Activated naive CD4-positive, alpha-beta T cell (primary cell): ENCODE results near the gene AHRR.
"Not testable (repeated sequence)": the region's sequence is repeated elsewhere in the genome, so short reads cannot be mapped to it uniquely, and the experiment has no call there.

Experiments
- DNase-seq, 4 experiments: peaks; one replicate each; lab custom pipeline; 2025; lab: John Stamatoyannopoulos, UW

The AHRR gene

DNA sequence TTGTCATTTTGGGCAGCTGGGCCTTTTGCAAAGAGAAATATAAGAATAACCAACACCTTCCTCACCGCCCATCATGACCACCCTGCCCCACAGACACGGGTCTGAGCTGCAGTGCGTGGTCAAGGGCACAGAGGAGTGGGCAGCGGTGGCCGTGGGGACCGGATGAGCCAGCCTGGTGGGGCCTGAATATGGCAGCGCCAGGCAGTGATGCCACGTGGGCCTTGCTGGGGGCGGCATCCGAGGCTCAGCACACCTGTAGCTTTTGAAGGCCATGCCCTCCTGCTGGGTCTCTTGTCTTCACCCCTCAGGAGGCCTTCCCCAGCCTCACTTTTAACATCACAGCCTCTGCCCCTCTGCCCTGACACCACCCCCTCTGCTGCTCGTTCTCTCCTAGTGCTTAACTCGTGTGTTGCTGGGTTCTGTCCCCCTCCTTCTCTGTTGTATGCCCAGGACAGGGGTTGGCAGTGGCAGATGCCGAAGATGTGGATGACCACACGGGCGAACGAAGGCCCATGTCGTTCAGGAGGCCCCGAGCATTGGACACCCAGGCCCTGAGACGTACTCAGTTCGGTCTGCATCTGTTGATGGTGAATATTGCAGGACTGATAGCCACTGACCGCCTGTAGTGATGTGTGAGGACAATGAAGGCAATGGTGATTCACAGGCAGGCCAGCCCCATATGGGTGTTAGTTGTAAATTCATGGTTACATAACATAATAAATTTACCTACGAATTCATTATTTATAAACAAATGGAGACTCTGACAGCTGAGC is 46.0 kb downstream of the AHRR start:
- no peak for DNase-seq

DNA sequence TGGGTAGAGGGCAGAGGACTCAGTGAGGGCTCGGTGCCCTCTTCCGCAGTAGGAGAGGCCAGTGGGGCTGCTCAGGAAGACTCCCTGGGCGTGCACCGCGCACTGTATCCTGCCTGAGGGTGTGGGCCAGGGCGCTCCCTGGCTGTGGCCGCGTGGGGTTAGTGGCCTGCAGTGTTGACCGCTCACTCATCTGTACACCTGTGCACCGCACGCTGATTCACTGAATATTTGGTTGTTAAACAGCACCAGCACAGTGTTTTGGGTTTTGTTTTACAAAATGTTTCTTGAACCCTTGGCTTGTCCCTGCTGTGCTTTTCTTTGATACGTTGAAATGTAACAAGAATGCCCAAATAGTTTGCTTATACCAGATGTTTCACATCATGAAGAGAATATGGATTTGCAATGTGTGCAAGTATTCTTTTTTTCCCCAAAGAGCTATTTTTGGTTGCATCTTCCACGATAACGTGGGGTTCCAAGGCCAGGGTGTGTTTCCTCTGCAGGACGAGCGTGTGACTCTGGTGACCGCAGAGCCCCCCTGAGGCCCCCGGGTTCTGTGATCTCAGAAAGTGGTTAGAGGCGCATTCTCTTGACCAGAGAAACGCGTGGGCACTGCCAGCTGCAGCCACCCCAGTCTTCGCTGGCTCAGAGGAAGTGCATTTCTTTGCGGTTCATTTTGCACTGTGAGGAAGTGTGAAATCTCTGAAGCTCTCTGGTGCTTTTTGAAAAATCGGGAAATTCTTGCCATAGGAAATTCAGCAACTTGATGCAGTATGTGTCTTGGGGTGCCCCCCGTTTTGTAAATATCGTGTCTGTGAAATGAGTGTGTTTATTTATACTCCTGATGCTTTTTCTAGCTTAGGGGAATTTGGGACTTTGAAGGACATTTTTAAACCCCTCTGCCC is 46.9 kb downstream of the AHRR start:
- no peak for DNase-seq

DNA sequence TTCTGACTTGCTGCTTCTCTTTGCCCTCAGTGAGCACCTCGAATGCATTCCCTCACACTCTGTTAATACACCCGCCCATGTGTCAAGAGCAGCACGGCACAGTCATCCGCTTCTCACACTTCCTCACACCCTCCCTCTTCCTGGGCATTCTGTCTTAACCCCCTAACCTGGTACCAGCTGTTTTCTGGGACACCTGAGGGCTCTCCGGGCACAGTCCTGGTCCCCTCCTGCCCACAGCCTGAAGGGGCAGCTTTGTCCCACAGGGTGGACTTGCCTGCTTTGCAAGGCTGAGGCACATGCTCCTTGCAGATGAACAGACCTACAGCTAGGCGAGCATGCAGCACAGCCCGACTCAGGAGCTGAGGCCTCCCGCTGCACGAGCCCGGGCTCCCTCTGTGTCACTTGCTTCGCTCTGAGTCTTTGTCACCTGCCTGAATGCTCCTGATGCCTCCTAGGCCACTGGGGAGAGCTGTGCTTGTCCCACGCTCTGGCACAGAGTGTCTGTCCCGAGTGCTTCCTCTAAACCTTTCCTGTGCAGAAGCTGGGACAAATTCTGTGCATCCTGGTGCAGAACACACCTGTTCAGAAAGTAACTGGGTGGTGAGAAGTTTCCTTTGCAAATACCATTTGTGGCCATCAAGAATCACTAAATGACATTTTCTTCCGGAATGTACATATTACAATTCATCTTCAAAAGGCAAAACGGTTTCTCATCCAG is 47.8 kb downstream of the AHRR start:
- DNase-seq = no peak

DNA sequence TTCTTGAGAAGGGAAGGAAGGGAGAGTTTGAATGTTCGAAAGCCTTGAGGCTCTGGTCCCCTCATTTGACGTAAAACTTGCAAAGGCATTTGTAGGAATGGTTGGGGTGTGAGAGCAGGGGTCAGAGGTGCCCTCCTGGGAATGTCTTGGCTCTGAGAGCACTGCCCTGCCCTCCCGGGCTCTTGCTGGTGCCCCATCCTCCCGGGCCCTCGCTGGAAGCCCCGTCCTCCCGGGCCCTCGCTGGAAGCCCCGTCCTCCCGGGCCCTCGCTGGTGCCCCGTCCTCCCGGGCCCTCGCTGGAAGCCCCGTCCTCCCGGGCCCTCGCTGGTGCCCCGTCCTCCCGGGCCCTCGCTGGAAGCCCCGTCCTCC is 48.3 kb downstream of the AHRR start:
- not testable (repeated sequence) for DNase-seq

GRCh38 chr5:370311-370958 is 48.9 kb downstream of the AHRR start:
- no peak for DNase-seq

DNA sequence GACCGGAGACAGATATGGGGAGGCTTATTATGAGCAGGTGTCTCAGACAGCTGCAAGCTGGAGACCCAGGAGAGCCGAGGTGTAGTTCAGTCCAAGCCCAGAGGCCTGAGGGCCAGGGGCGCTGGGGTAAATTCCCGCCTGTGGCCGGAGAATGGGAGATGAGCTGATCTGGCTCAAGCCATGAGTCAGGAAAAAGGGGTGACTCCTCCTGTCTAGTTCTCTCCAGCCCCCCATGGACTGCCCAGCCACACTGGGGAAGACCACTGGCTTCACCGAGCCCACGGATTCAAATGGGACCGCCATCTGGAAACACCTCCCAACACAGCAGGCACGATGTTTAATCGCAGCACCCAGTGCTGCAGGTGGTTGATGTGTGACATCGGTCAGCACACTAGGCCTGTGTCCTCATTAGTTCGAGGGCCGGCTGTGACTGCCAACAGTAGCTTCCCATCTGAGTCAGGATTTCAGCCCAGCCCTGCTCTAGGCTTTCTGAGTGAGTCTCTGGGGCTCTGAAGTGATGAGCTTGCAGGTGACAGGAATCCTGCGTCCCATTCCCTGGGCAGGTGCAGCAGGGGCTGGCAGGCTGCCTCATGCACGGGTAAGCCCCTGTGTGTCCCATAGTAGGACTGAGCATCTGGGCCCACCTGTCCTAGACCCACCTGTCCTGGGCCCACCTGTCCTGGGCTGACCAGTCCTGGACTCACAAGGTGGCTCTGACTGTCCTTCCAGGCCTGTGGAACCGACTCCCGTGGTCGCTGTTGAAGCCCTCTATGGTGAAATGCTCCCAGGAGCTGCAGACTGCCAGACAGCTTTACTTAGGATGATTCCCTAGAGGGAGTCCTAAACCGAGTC is 49.7 kb downstream of the AHRR start:
- DNase-seq = no peak

GRCh38 chr5:371811-372555 is 50.5 kb downstream of the AHRR start:
- no peak for DNase-seq

DNA sequence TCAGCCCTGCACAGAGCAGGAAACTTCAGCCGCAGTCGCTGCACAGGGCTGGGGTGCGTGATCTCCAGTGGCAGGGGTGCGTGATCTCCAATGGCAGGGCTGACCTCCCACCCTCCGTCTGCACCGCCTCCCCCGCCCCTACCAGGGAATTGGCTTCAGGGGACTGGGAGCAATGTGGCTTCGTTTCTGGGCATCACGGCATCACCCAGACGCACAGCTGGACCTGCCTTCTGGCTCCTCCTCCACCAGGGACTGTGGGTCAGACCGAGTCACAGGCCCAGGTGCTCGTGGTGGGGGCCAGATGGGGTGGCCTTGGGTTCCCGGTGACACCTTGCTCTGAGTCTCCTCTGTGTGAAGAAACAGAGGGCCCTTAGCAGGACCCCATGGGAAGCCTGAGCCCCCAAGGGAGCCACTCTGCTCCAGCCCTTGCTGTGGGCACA is 51.1 kb downstream of the AHRR start:
- DNase-seq = no peak

DNA sequence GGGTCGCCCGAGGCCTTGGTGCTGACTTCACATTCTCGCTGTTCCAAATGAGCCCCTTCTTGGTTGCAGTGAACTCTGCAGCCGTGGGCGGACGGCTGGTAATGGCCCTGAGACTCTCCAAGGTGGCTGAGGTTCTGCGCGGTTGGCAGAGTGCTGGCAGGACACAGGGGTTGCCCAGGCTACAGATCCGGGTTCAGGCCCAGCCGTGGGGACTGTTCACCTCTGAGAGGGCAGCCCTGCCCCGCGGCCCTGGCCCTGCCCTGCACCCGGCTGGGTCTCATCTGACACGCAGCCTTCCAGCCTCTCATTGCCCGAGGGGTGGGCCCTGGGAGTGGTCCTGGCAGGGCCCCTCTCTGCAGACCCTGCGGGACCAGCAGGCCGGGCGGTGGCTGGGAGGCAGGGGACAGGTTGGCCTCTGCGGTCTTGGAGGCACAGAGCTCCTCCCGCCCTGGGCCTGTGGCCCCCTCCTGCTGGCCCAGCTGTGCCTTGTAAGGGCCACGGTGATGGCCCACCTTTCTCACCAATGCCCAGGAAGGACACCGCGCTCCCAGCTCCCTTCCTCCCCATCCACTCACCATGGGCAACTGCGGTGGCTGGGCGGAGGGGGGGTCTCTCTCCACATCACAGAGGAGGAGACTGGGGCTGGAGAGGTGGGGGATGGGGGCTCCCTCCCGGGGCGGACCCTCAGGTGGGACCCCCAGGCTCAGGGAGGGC is 51.6 kb downstream of the AHRR start:
- no peak for DNase-seq

GRCh38 chr5:373710-374602 is 52.4 kb downstream of the AHRR start:
- peak in 2 of 4 experiments; percentile 37 to 65 for DNase-seq

GRCh38 chr5:374631-375335 is 53.3 kb downstream of the AHRR start:
- no peak for DNase-seq

- DNase-seq = no peak
These were observed 53.9 kb downstream of the AHRR start for GRCh38 chr5:375336-375920.

- DNase-seq = no peak
These were observed 54.6 kb downstream of the AHRR start for GRCh38 chr5:375921-376798.

DNA sequence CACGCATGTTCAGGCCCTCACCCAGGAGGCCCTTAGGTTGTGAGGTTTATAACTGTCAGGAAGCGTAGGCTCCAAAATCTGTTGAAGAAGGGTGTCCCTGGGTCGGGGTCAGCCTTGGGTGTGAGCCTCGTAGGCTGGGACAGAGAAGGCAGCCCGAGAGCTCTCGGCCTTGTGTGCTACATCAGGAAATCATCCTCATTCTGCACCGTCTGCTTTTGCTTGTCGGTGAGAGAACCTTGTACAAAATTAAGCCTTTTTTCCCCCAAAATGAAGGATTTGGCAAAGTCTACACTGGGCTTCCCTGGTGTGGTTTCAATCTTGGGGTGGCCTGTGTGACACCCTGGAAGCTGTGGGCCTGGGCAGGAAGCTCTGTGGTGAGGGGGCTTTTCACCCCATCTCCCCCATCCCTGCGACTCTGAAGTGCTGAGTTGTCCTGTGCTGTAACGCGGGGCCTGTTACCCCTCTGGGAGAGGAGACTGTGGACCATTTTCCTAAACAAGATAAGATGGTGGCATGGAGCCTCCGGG is 55.3 kb downstream of the AHRR start:
- DNase-seq = no peak

DNA sequence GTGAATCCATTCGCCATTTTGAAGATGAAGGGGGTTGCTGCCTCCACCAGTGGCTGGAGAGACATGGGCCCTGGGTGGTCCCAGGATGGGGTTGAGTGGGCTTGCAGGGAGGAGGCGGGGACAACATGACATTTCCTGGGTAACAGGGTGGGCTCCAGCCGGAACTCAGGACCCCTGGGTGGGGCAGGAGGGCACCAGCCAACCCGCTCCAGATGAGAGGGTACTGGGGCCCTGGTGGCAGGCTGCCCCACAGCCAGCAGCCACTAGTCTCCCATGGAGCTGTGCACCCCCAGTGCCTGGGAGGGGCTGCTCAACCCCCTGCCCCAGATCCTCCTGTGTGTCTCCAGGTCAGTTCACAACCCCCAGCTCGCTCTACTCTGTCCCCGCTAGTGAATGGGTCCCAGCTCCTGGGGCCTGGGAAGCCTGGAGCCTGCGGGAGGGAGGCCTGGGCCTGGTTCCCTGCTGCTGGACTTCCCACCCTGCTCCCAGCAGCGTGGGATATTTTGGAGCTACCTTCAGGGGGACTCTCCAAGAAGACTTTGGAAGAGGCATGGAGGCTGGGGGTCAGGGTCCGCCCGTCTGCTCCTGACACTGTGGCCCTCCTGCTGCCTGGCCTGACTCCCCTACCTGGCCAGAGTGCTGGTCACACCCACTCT is 55.9 kb downstream of the AHRR start:
- DNase-seq = no peak
